Peyer's patch (tissue), 4 donors: ENCODE data around the gene ERGIC3. TPM values are rescaled to one million over a fixed set of nuclear protein-coding genes. Genes with fewer than 3 reads are reported as not detected.

Experiments used
- DNase-seq, 3 donors: peaks; one replicate each; pipeline ENCODE4 v3.0.0-alpha.2; 2017 to 2019
- H3K27ac ChIP-seq, 4 donors: fragments of 200-600 bp; sonication (generic); one replicate each; pipeline ENCODE4 v1.5.1; 2016 to 2019
- H3K27me3 ChIP-seq, 2 donors: fragments of 200-600 bp; sonication (generic); one replicate each; pipeline ENCODE4 v1.5.1; 2019
- H3K36me3 ChIP-seq, 3 donors: fragments of 200-600 bp; sonication (generic); one replicate each; pipeline ENCODE4 v1.5.1; 2016 to 2019
- H3K4me1 ChIP-seq, 4 donors: fragments of 200-600 bp; sonication (generic); one replicate each; pipeline ENCODE4 v1.5.1; 2016 to 2019
- H3K4me3 ChIP-seq, 4 donors: fragments of 200-600 bp; sonication (generic); 1 replicate in 3 of 4; 2 replicates in 1 of 4; pipeline ENCODE4 v1.5.1; 2016 to 2019; ENCODE audit warnings: mild to moderate bottlenecking in 1 of 4
- H3K9me3 ChIP-seq, 4 donors: fragments of 200-600 bp; sonication (generic); one replicate each; pipeline ENCODE4 v1.5.1; 2016 to 2019; ENCODE audit warnings: mild to moderate bottlenecking in 1 of 4
- CTCF ChIP-seq, 6 experiments: fragments of 450-650 bp in 4 of 6; fragments of 200-600 bp in 2 of 6; sonication (generic) in 1 of 6; IDR thresholded peaks; one replicate each; pipeline ENCODE4 v1.5.1; 2017 to 2019; ENCODE audit warnings: antibody characterized with exemption in 6 of 6, mild to moderate bottlenecking in 3 of 6, moderate library complexity in 1 of 6
- POLR2A ChIP-seq, 2 donors: fragments of 450-650 bp; IDR thresholded peaks; one replicate each; pipeline ENCODE4 v1.5.1; 2017; ENCODE audit warnings: antibody characterized with exemption in 2 of 2, mild to moderate bottlenecking in 2 of 2, moderate library complexity in 2 of 2
- total RNA-seq, 4 donors: library from RNA; depleted of rRNA; stranded (reverse); fragments of >200 nt; gene quantifications; one replicate each; pipeline ENCODE4 v1.1.0, GENCODE V29; 2016

Gene ERGIC3
- total RNA-seq, 4 donors from 2014 or later = 183 to 233 (median 201) TPM

GRCh38 chr20:35499271-35499670 is 42.6 kb upstream of the ERGIC3 start:
- H3K36me3 ChIP-seq = peaks cover 0 to 95% (median 0%) of the 10 kb centered on the region in 3 donors
- DNase-seq = no peak
- H3K27ac ChIP-seq = no peak overlapping the region
- H3K4me1 ChIP-seq = no peaks in the 10 kb centered on the region
- H3K9me3 ChIP-seq = no peaks in the 10 kb centered on the region
- H3K4me3 ChIP-seq = no peak overlapping the region
- no peaks in the 10 kb centered on the region for H3K27me3 ChIP-seq
- TF ChIP-seq POLR2A (IDR thresholded peaks at IDR 0.05) (no peak), CTCF (IDR thresholded peaks at IDR 0.05) (no peak)

- peaks cover 0 to 8% (median 0%) of the 10 kb centered on the region in 4 donors for H3K4me1 ChIP-seq
- TF ChIP-seq POLR2A (IDR thresholded peaks at IDR 0.05) (no peak), CTCF (IDR thresholded peaks at IDR 0.05) (no peak)
- peaks cover 0 to 71% (median 0%) of the 10 kb centered on the region in 3 donors for H3K36me3 ChIP-seq
- DNase-seq = peak in 2 of 3 donors; percentile 79 to 85
- H3K4me3 ChIP-seq = no peak overlapping the region
- H3K27me3 ChIP-seq = no peaks in the 10 kb centered on the region
- peak overlapping the region in 1 of 4 donors; percentile 47 for H3K27ac ChIP-seq
- H3K9me3 ChIP-seq = no peaks in the 10 kb centered on the region
Observed at GRCh38 chr20:35502352-35502751, 39.5 kb upstream of the ERGIC3 start.

DNA sequence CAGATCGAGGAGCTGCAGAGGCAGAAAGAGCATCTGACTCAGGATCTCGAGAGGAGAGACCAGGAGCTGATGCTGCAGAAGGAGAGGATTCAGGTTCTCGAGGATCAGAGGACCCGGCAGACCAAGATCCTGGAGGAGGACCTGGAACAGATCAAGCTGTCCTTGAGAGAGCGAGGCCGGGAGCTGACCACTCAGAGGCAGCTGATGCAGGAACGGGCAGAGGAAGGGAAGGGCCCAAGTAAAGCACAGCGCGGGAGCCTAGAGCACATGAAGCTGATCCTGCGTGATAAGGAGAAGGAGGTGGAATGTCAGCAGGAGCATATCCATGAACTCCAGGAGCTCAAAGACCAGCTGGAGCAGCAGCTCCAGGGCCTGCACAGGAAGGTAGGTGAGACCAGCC is 38.6 kb upstream of the ERGIC3 start:
- peaks cover 0 to 71% (median 0%) of the 10 kb centered on the region in 3 donors for H3K36me3 ChIP-seq

GRCh38 chr20:35503841-35504561 is 37.9 kb upstream of the ERGIC3 start:
- DNase-seq = no peak
- Histone ChIP-seq H3K27me3 (no peaks in the 10 kb centered on the region), H3K4me1 (peaks cover 0 to 8% (median 0%) of the 10 kb centered on the region in 4 donors), H3K4me3 (no peak overlapping the region), H3K36me3 (peaks cover 0 to 71% (median 0%) of the 10 kb centered on the region in 3 donors), H3K27ac (no peak overlapping the region), H3K9me3 (no peaks in the 10 kb centered on the region)
- TF ChIP-seq CTCF (IDR thresholded peaks at IDR 0.05) (no peak), POLR2A (IDR thresholded peaks at IDR 0.05) (no peak)

More for the DNA sequence above, 38.6 kb upstream of the ERGIC3 start:
- Histone ChIP-seq H3K27ac (peak overlapping the region in 1 of 4 donors; percentile 47), H3K27me3 (no peaks in the 10 kb centered on the region), H3K4me1 (peaks cover 0 to 8% (median 0%) of the 10 kb centered on the region in 4 donors), H3K9me3 (no peaks in the 10 kb centered on the region), H3K4me3 (no peak overlapping the region)
- no peak for TF ChIP-seq POLR2A (IDR thresholded peaks at IDR 0.05)
- no peak for DNase-seq

DNA sequence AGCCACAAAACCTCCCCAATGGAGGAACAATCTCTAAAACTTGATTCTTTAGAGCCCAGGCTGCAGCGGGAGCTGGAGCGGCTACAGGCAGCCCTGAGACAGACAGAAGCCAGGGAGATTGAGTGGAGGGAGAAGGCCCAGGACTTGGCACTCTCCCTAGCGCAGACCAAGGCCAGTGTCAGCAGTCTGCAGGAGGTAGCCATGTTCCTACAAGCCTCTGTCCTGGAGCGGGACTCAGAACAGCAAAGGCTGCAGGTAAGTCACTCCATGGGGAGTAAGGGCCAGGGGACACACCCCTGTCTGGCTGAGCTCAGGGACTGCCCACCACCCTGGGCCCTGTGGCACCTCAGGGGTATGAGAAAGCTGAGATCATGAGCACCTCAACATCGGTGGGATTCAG is 37.1 kb upstream of the ERGIC3 start:
- DNase-seq = no peak
- no peak for TF ChIP-seq CTCF (IDR thresholded peaks at IDR 0.05)
- TF ChIP-seq POLR2A (IDR thresholded peaks at IDR 0.05) = no peak
- peaks cover 0 to 71% (median 0%) of the 10 kb centered on the region in 3 donors for H3K36me3 ChIP-seq
- H3K9me3 ChIP-seq = no peaks in the 10 kb centered on the region
- no peak overlapping the region for H3K27ac ChIP-seq
- H3K4me3 ChIP-seq = no peak overlapping the region
- H3K27me3 ChIP-seq = no peaks in the 10 kb centered on the region
- H3K4me1 ChIP-seq = peaks cover 0 to 8% (median 0%) of the 10 kb centered on the region in 4 donors

GRCh38 chr20:35506179-35506578 is 35.7 kb upstream of the ERGIC3 start:
- H3K27me3 ChIP-seq = no peaks in the 10 kb centered on the region
- H3K4me3 ChIP-seq = no peak overlapping the region
- H3K36me3 ChIP-seq = peaks cover 0 to 72% (median 0%) of the 10 kb centered on the region in 3 donors
- DNase-seq = no peak
- TF ChIP-seq CTCF (IDR thresholded peaks at IDR 0.05) (no peak), POLR2A (IDR thresholded peaks at IDR 0.05) (no peak)
- H3K4me1 ChIP-seq = peaks cover 0 to 8% (median 0%) of the 10 kb centered on the region in 4 donors
- peak overlapping the region in 1 of 4 donors; percentile 8 for H3K27ac ChIP-seq
- H3K9me3 ChIP-seq = no peaks in the 10 kb centered on the region
